ENCODE results near the gene SAP30BP.

SAP30BP gene

GRCh38 chr17:75698659-75699058, 31.5 kb downstream of the SAP30BP start:
- Histone ChIP-seq H3K4me2 (ENCODE audit: low read length) (no peak overlapping the region), H3K27ac (ENCODE audit: low read length) (no peak overlapping the region), H3K36me3 (replicated peaks; ENCODE audit: low read depth, low read length) (peaks cover 65% of the 10 kb centered on the region), H3K4me3 (ENCODE audit: low read length) (no peak overlapping the region), H3K27me3 (ENCODE audit: low read depth, low read length) (no peaks in the 10 kb centered on the region), H3K9me3 (ENCODE audit: insufficient read depth, low read length) (no peaks in the 10 kb centered on the region), H3K9ac (ENCODE audit: low read length) (no peak overlapping the region), H3K4me1 (ENCODE audit: low read length) (no peaks in the 10 kb centered on the region), H3K79me2 (ENCODE audit: low read length) (peaks cover 19% of the 10 kb centered on the region; the same call in 1 of the 2 replicates), H4K20me1 (ENCODE audit: insufficient read depth, low read length) (no peaks in the 10 kb centered on the region), H2AFZ (ENCODE audit: low read depth, low read length) (no peak overlapping the region)
- TF ChIP-seq EZH2phosphoT487 (IDR thresholded peaks at IDR 0.05; ENCODE audit: low read depth): no peak
- TF ChIP-seq, protein P1, sequence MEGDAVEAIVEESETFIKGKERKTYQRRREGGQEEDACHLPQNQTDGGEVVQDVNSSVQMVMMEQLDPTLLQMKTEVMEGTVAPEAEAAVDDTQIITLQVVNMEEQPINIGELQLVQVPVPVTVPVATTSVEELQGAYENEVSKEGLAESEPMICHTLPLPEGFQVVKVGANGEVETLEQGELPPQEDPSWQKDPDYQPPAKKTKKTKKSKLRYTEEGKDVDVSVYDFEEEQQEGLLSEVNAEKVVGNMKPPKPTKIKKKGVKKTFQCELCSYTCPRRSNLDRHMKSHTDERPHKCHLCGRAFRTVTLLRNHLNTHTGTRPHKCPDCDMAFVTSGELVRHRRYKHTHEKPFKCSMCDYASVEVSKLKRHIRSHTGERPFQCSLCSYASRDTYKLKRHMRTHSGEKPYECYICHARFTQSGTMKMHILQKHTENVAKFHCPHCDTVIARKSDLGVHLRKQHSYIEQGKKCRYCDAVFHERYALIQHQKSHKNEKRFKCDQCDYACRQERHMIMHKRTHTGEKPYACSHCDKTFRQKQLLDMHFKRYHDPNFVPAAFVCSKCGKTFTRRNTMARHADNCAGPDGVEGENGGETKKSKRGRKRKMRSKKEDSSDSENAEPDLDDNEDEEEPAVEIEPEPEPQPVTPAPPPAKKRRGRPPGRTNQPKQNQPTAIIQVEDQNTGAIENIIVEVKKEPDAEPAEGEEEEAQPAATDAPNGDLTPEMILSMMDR (IDR thresholded peaks at IDR 0.05; ENCODE audit: low read depth, low read length): no peak

GRCh38 chr17:75701288-75701687, 34.1 kb downstream of the SAP30BP start:
- H2AFZ ChIP-seq (ENCODE audit: low read depth, low read length): no peak overlapping the region
- no peak overlapping the region for H3K4me3 ChIP-seq (ENCODE audit: low read length)
- no peaks in the 10 kb centered on the region for H4K20me1 ChIP-seq (ENCODE audit: insufficient read depth, low read length)
- no peaks in the 10 kb centered on the region for H3K4me1 ChIP-seq (ENCODE audit: low read length)
- H3K9me3 ChIP-seq (ENCODE audit: insufficient read depth, low read length): no peaks in the 10 kb centered on the region
- no peak overlapping the region for H3K9ac ChIP-seq (ENCODE audit: low read length)
- no peak overlapping the region for H3K27ac ChIP-seq (ENCODE audit: low read length)
- H3K4me2 ChIP-seq (ENCODE audit: low read length): no peak overlapping the region
- peaks cover 52% of the 10 kb centered on the region for H3K36me3 ChIP-seq (replicated peaks; ENCODE audit: low read depth, low read length)
- H3K79me2 ChIP-seq (ENCODE audit: low read length): peaks cover 7% of the 10 kb centered on the region; the same call in 1 of the 2 replicates
- no peaks in the 10 kb centered on the region for H3K27me3 ChIP-seq (ENCODE audit: low read depth, low read length)
- TF ChIP-seq, protein P1 (IDR thresholded peaks at IDR 0.05; ENCODE audit: low read depth, low read length): no peak
- no peak for TF ChIP-seq EZH2phosphoT487 (IDR thresholded peaks at IDR 0.05; ENCODE audit: low read depth)

DNA sequence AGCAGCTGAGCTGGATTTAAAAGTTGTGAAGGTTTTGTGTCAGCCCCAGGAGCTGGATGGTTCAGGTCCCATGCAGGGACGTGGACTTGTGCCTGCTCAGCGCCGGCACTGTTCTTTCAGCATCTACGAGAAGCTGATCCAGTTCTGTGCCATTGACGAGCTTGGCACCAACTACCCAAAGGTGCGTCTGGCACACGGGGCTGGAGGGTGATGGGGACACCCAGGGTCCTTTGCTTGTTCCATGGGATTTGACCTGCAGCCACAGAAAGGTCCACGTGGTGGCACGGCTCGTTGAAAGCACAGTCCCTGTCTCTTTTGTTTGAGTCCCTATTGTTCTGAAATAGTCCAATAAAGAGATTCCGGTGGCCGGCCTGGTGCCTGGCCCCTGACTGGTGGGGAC, 36.1 kb downstream of the SAP30BP start:
- H3K79me2 ChIP-seq (ENCODE audit: low read length): no peaks in the 10 kb centered on the region
- TF ChIP-seq, protein P1 (IDR thresholded peaks at IDR 0.05; ENCODE audit: low read depth, low read length): no peak
- TF ChIP-seq EZH2phosphoT487 (IDR thresholded peaks at IDR 0.05; ENCODE audit: low read depth): no peak
- H4K20me1 ChIP-seq (ENCODE audit: insufficient read depth, low read length): no peaks in the 10 kb centered on the region
- no peak overlapping the region for H3K4me2 ChIP-seq (ENCODE audit: low read length)
- no peak overlapping the region for H3K4me3 ChIP-seq (ENCODE audit: low read length)
- H3K36me3 ChIP-seq (replicated peaks; ENCODE audit: low read depth, low read length): peaks cover 68% of the 10 kb centered on the region
- H2AFZ ChIP-seq (ENCODE audit: low read depth, low read length): no peak overlapping the region
- no peaks in the 10 kb centered on the region for H3K27me3 ChIP-seq (ENCODE audit: low read depth, low read length)
- H3K9me3 ChIP-seq (ENCODE audit: insufficient read depth, low read length): no peaks in the 10 kb centered on the region
- H3K4me1 ChIP-seq (ENCODE audit: low read length): no peaks in the 10 kb centered on the region
- H3K9ac ChIP-seq (ENCODE audit: low read length): no peak overlapping the region
- no peak overlapping the region for H3K27ac ChIP-seq (ENCODE audit: low read length)

- H3K4me2 ChIP-seq (ENCODE audit: low read length): no peak overlapping the region
- no peaks in the 10 kb centered on the region for H4K20me1 ChIP-seq (ENCODE audit: insufficient read depth, low read length)
Observed at GRCh38 chr17:75703591-75703990, 36.5 kb downstream of the SAP30BP start.

More at GRCh38 chr17:75703591-75703990, 36.5 kb downstream of the SAP30BP start:
- no peak for TF ChIP-seq EZH2phosphoT487 (IDR thresholded peaks at IDR 0.05; ENCODE audit: low read depth)
- TF ChIP-seq, protein P1 (IDR thresholded peaks at IDR 0.05; ENCODE audit: low read depth, low read length): no peak
- Histone ChIP-seq H3K9me3 (ENCODE audit: insufficient read depth, low read length) (no peaks in the 10 kb centered on the region), H3K36me3 (replicated peaks; ENCODE audit: low read depth, low read length) (peaks cover 72% of the 10 kb centered on the region), H2AFZ (ENCODE audit: low read depth, low read length) (no peak overlapping the region), H3K27me3 (ENCODE audit: low read depth, low read length) (no peaks in the 10 kb centered on the region), H3K9ac (ENCODE audit: low read length) (no peak overlapping the region), H3K27ac (ENCODE audit: low read length) (no peak overlapping the region), H3K4me3 (ENCODE audit: low read length) (no peak overlapping the region), H3K79me2 (ENCODE audit: low read length) (no peaks in the 10 kb centered on the region), H3K4me1 (ENCODE audit: low read length) (no peaks in the 10 kb centered on the region)
